Fibroblast of lung (primary cell): ENCODE measurements around the gene TMEM176B.

Source experiments
- EZH2 ChIP-seq: IDR thresholded peaks from 2 replicates; pipeline ENCODE4 v1.5.1; 2012; ENCODE audit warnings: low read length, control low read depth, mild to moderate bottlenecking; ENCODE audit errors: missing control alignments
- TF ChIP-seq, protein P1 (sequence below), 2 donors: IDR thresholded peaks in 1 of 2; conservative IDR thresholded peaks in 1 of 2; 1 replicate in 1 of 2; 2 replicates in 1 of 2; pipeline ENCODE4 v1.5.1; 2011 to 2012; ENCODE audit warnings: low read length in 2 of 2, control low read depth in 1 of 2, inconsistent platforms in 1 of 2, low read depth in 1 of 2, mild to moderate bottlenecking in 1 of 2

DNA sequence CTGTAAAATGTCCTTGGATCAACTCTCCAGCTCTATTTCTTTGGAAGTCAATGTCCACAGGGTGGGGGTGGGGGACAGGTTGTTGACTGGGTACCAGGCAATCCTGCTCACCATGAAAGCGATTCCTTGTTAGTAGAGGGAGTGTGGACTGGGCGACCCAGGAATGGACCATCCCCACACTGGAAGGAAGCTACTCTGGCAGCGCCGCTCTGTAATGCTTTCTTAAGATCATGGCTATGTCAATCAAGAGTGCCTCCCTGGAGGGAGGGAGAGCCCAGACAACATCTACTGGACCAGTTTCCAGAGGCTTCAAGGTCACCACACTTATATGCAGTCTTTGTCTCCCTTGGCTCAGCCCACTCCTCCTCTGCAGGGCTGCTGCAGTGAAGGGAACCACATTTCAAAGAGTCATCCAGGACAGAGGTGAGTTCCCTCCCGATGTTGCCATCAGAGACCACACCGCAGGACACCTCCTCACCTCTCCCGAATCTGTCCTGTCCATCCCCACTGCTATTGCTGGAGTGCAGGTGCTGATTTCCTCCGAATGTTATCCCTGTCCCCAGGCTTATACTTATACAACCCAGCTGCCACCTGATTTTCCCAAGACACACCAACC, 56.0 kb downstream of the TMEM176B start:
- TF ChIP-seq, protein P1, sequence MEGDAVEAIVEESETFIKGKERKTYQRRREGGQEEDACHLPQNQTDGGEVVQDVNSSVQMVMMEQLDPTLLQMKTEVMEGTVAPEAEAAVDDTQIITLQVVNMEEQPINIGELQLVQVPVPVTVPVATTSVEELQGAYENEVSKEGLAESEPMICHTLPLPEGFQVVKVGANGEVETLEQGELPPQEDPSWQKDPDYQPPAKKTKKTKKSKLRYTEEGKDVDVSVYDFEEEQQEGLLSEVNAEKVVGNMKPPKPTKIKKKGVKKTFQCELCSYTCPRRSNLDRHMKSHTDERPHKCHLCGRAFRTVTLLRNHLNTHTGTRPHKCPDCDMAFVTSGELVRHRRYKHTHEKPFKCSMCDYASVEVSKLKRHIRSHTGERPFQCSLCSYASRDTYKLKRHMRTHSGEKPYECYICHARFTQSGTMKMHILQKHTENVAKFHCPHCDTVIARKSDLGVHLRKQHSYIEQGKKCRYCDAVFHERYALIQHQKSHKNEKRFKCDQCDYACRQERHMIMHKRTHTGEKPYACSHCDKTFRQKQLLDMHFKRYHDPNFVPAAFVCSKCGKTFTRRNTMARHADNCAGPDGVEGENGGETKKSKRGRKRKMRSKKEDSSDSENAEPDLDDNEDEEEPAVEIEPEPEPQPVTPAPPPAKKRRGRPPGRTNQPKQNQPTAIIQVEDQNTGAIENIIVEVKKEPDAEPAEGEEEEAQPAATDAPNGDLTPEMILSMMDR (conservative IDR thresholded peaks at IDR 0.05 in 1 of 2, IDR thresholded peaks at IDR 0.05 in 1 of 2; ENCODE audit: low read depth in 1 of 2, low read length in 2 of 2), result no peak
- TF ChIP-seq EZH2, result no peak
